A673 (cell line): ENCODE data around the gene KANK4. TPM values are rescaled to one million over a fixed set of nuclear protein-coding genes. Genes with fewer than 3 reads are reported as not detected.

Source experiments
- BruUV-seq: library from RNA; stranded (reverse); fragments of 400-500 nt; replicated peaks from 2 replicates; lab custom pipeline; 2021; lab: Mats Ljungman, UMichigan
- CTCF ChIA-PET: fragments of 300-600 bp; sonication (Branson Sonifier 250); formaldehyde crosslinking; loops from one replicate; lab custom pipeline; 2022; ENCODE audit warnings: antibody characterized with exemption; lab: Charles Lee
- POLR2A ChIA-PET: fragments of 300-600 bp; sonication (Branson Sonifier 250); formaldehyde crosslinking; loops from one replicate; lab custom pipeline; 2022; ENCODE audit warnings: antibody characterized with exemption; ENCODE audit not compliant: low non-redundant PET; lab: Charles Lee
- DNase-seq: peaks from one replicate; pipeline ENCODE4 v3.0.0-alpha.2; 2015; ENCODE audit warnings: low spot score
- H3K27ac ChIP-seq: fragments of 200-600 bp; sonication (generic); 2 replicates; pipeline ENCODE4 v1.5.1; 2016; ENCODE audit warnings: mixed run types, low read depth, mild to moderate bottlenecking, mixed read lengths, antibody characterized with exemption, low read length; ENCODE audit not compliant: poor library complexity, severe bottlenecking
- H3K27me3 ChIP-seq: fragments of 200-600 bp; sonication (generic); replicated peaks from 2 replicates; pipeline ENCODE4 v1.6.1; 2017; ENCODE audit warnings: mixed run types, low read depth, mild to moderate bottlenecking, mixed read lengths, antibody characterized with exemption, low read length; ENCODE audit not compliant: insufficient read depth, poor library complexity
- H3K36me3 ChIP-seq: fragments of 200-600 bp; sonication (generic); 2 replicates; pipeline ENCODE4 v1.6.1; 2016; ENCODE audit warnings: mixed run types, mild to moderate bottlenecking, mixed read lengths, antibody characterized with exemption, low read length; ENCODE audit not compliant: insufficient read depth, poor library complexity, severe bottlenecking
- H3K4me1 ChIP-seq: fragments of 200-600 bp; sonication (generic); 2 replicates; pipeline ENCODE4 v1.6.1; 2017; ENCODE audit warnings: mixed run types, mild to moderate bottlenecking, mixed read lengths, antibody characterized with exemption, low read length; ENCODE audit not compliant: insufficient read depth, poor library complexity, severe bottlenecking
- H3K4me3 ChIP-seq: fragments of 200-600 bp; sonication (generic); 2 replicates; pipeline ENCODE4 v1.5.1; 2016; ENCODE audit warnings: low read depth, mixed run types, mild to moderate bottlenecking, mixed read lengths, low read length; ENCODE audit not compliant: poor library complexity, severe bottlenecking
- H3K9me3 ChIP-seq: fragments of 200-600 bp; sonication (generic); 2 replicates; pipeline ENCODE4 v1.6.1; 2016; ENCODE audit warnings: mixed run types, low read depth, mild to moderate bottlenecking, mixed read lengths, antibody characterized with exemption, low read length; ENCODE audit not compliant: poor library complexity, severe bottlenecking
- CTCF ChIP-seq: fragments of 300-800, 200-600 bp; sonication (generic); conservative IDR thresholded peaks from 2 replicates; pipeline ENCODE4 v1.5.1; 2017; ENCODE audit warnings: low read depth, mild to moderate bottlenecking, antibody characterized with exemption, low read length, moderate library complexity, mixed read lengths
- EZH2 ChIP-seq: fragments of 200-600 bp; sonication (generic); IDR thresholded peaks from 2 replicates; pipeline ENCODE4 v1.6.1; 2017; ENCODE audit warnings: borderline replicate concordance, low read depth, mild to moderate bottlenecking, mixed read lengths, antibody characterized with exemption, low read length; ENCODE audit not compliant: poor library complexity, severe bottlenecking
- intact Hi-C: fragments of 100-400 bp; cut with micrococcal nuclease; formaldehyde crosslinking; loops from one replicate; pipeline ENCODE4 v1.10.0; 2022; ENCODE audit not compliant: unreplicated experiment
- total RNA-seq: library from RNA; stranded (reverse); gene quantifications from 2 replicates; pipeline ENCODE4 v1.2.3, GENCODE V29; 2021

The KANK4 gene
- total RNA-seq, 1 experiment from 2014 or later = 0.24 TPM

- Histone ChIP-seq H3K4me1 (no peaks in the 10 kb centered on the region), H3K27ac (no peak overlapping the region), H3K27me3 (peaks cover 7% of the 10 kb centered on the region), H3K4me3 (no peak overlapping the region), H3K36me3 (no peaks in the 10 kb centered on the region), H3K9me3 (no peaks in the 10 kb centered on the region)
- no peak for TF ChIP-seq CTCF
- TF ChIP-seq EZH2 = no peak
- intact Hi-C loops = no loop called here
- no peak for DNase-seq
- CTCF ChIA-PET = no interaction called here
- BruUV-seq = no TSS peak
- POLR2A ChIA-PET = no interaction called here
Observed at GRCh38 chr1:62325081-62325480, 5.8 kb upstream of the KANK4 start.

- H3K9me3 ChIP-seq = no peaks in the 10 kb centered on the region
- no peak overlapping the region for H3K4me3 ChIP-seq
- H3K4me1 ChIP-seq = peaks cover 5% of the 10 kb centered on the region
- no TSS peak for BruUV-seq
- CTCF ChIA-PET = no interaction called here
- no peaks in the 10 kb centered on the region for H3K36me3 ChIP-seq
- POLR2A ChIA-PET = no interaction called here
- no peak for TF ChIP-seq EZH2
- DNase-seq = no peak
- peaks cover 42% of the 10 kb centered on the region for H3K27me3 ChIP-seq
- intact Hi-C loops = no loop called here
- H3K27ac ChIP-seq = no peak overlapping the region
Observed at GRCh38 chr1:62321446-62321845, 2.2 kb upstream of the KANK4 start.

- CTCF ChIA-PET = interaction anchor here (1.3 kb wide), 1 partner anchor 22 kb away, joined by 3 read pairs; no protein-coding TSS in a partner anchor
- no peak for DNase-seq
- POLR2A ChIA-PET = no interaction called here
- Histone ChIP-seq H3K27ac (no peak overlapping the region), H3K36me3 (no peaks in the 10 kb centered on the region), H3K4me3 (peak overlapping the region; percentile 39), H3K4me1 (peaks cover 5% of the 10 kb centered on the region), H3K9me3 (no peaks in the 10 kb centered on the region), H3K27me3 (peaks cover 49% of the 10 kb centered on the region)
- intact Hi-C loops = no loop called here
- TF ChIP-seq CTCF (no peak), EZH2 (no peak)
- no TSS peak for BruUV-seq
Observed at GRCh38 chr1:62318320-62318755, 896 bp downstream of the KANK4 start.
